Testis (tissue), 3 donors: ENCODE data around the gene ACSF2. TPM values are rescaled to one million over a fixed set of nuclear protein-coding genes. Genes with fewer than 3 reads are reported as not detected.

Experiments
- DNase-seq: peaks from one replicate; pipeline ENCODE4 v3.0.0-alpha.2; 2019
- H3K27ac ChIP-seq, 2 donors: fragments of 200-600 bp; sonication (generic); one replicate each; pipeline ENCODE4 v1.5.1; 2019
- H3K27me3 ChIP-seq: fragments of 200-600 bp; sonication (generic); one replicate; pipeline ENCODE4 v1.5.1; 2019
- H3K36me3 ChIP-seq: fragments of 200-600 bp; sonication (generic); one replicate; pipeline ENCODE4 v1.5.1; 2017; ENCODE audit warnings: low read depth; ENCODE audit errors: missing control alignments
- H3K4me1 ChIP-seq: fragments of 200-600 bp; sonication (generic); one replicate; pipeline ENCODE4 v1.5.1; 2019
- H3K4me3 ChIP-seq, 2 donors: fragments of 200-600 bp; sonication (generic); one replicate each; pipeline ENCODE4 v1.5.1; 2017 to 2019
- H3K9me3 ChIP-seq: fragments of 200-600 bp; sonication (generic); one replicate; pipeline ENCODE4 v1.5.1; 2017
- CTCF ChIP-seq, 3 experiments: fragments of 450-650 bp in 2 of 3; fragments of 200-600 bp in 1 of 3; sonication (generic) in 1 of 3; IDR thresholded peaks; one replicate each; pipeline ENCODE4 v1.5.1; 2016 to 2019; ENCODE audit warnings: antibody characterized with exemption in 3 of 3, mild to moderate bottlenecking in 2 of 3, moderate library complexity in 1 of 3
- POLR2A ChIP-seq: fragments of 450-650 bp; IDR thresholded peaks from one replicate; pipeline ENCODE4 v1.6.1; 2017; ENCODE audit warnings: antibody characterized with exemption, mild to moderate bottlenecking, moderate library complexity
- WGBS, 2 donors: methylation state at CpG; one replicate each; pipeline ENCODE4 v1.1.5; 2018; 5-methylcytosine and 5-hydroxymethylcytosine counted together
- intact Hi-C: fragments of 100-400 bp; cut with DNase I; formaldehyde crosslinking; loops from one replicate; pipeline ENCODE4 v1.15.1; 2023; ENCODE audit warnings: low total_unique reads
- polyA plus RNA-seq: library from polyadenylated mRNA; stranded (reverse); fragments of 350-450 nt; fragmentation: Illumina TruSeq; extraction: RNeasy Lipid Tissue Mini Kit (QIAGEN cat#74804); gene quantifications from one replicate; pipeline ENCODE4 v1.2.3, GENCODE V29; 2014; ENCODE audit warnings: low read depth, low replicate concordance; ENCODE audit not compliant: insufficient read depth
- total RNA-seq, 2 donors: library from RNA; depleted of rRNA; stranded (reverse); fragments of >200 nt; gene quantifications; one replicate each; pipeline ENCODE4 v1.2.3, GENCODE V29; 2016

The ACSF2 gene
- total and polyA plus RNA-seq, 3 donors from 2014 or later: 37.7 to 60.1 (median 39.4) TPM

DNA sequence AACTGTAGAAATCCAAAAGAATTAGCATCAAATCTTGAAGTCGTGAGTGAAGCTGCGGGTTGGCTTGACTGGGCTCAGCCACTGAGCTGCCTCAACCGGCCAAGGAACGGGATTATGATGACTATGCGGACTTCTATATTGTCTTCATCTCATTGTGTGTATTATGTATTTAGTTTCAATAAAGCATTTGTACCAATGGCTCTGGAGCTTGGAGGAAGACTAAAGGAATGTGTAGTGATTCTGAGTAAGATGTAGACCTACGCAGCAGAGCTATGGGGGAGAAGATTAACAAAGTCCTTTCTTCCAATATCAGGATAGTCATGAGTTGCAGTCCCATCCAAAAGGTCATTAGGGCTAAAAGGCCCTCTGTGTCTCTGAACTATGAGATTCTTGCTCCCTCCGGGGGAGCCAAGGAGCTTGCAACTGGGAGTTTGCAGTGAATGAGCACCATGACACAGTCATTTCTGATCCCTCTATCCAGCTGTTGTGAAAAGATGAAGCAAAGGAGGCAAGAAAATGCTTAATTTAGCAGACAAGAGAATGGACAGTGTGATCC is 44.7 kb upstream of the ACSF2 start:
- 87 to 88% methylated on average over 7 of the region's 7 CpGs for WGBS, 2 donors
- intact Hi-C loops: no loop called here
- no peaks in the 10 kb centered on the region for H3K36me3 ChIP-seq
- no peak overlapping the region for H3K4me3 ChIP-seq
- no peak for TF ChIP-seq CTCF (IDR thresholded peaks at IDR 0.05)
- TF ChIP-seq POLR2A: no peak
- no peak overlapping the region for H3K27ac ChIP-seq
- H3K9me3 ChIP-seq: no peaks in the 10 kb centered on the region
- DNase-seq: no peak
- H3K27me3 ChIP-seq: no peaks in the 10 kb centered on the region
- H3K4me1 ChIP-seq: no peaks in the 10 kb centered on the region

DNA sequence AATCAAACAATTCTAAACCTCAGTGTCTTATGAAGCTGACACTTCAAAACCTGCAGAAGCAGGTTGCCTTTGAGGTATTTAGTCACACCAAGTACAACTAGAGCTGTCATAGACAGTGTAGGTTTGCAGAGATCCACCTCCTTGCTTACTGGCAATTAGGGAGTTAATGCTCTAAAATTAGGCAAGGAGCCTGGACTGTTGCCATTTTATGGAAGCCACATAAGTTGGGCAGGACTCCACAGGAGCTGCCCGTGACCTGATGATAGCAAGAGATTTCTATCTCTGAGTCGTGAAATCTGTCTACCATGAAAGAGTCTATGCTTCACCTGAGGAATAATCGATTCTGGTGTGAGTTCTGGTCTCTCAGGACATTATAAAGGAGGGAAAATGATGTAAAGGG is 44.1 kb upstream of the ACSF2 start:
- intact Hi-C loops: no loop called here
- no peaks in the 10 kb centered on the region for H3K4me1 ChIP-seq
- H3K9me3 ChIP-seq: no peaks in the 10 kb centered on the region
- H3K4me3 ChIP-seq: no peak overlapping the region
- TF ChIP-seq CTCF (IDR thresholded peaks at IDR 0.05) (no peak), POLR2A (no peak)
- no peaks in the 10 kb centered on the region for H3K36me3 ChIP-seq
- no peak overlapping the region for H3K27ac ChIP-seq
- DNase-seq: no peak
- WGBS, 2 donors: 62 to 73% methylated on average over 3 of the region's 3 CpGs
- H3K27me3 ChIP-seq: no peaks in the 10 kb centered on the region

GRCh38 chr17:50382931-50383330 is 43.1 kb upstream of the ACSF2 start:
- intact Hi-C loops: no loop called here
- no peaks in the 10 kb centered on the region for H3K36me3 ChIP-seq
- no peak overlapping the region for H3K4me3 ChIP-seq
- H3K4me1 ChIP-seq: no peaks in the 10 kb centered on the region
- DNase-seq: no peak
- H3K27me3 ChIP-seq: no peaks in the 10 kb centered on the region
- WGBS, 2 donors: 86 to 94% methylated on average over 6 to 12 of the region's 12 CpGs
- H3K27ac ChIP-seq: no peak overlapping the region
- TF ChIP-seq POLR2A (no peak), CTCF (IDR thresholded peaks at IDR 0.05) (no peak)
- H3K9me3 ChIP-seq: no peaks in the 10 kb centered on the region

GRCh38 chr17:50386510-50386909 is 39.5 kb upstream of the ACSF2 start:
- TF ChIP-seq CTCF (IDR thresholded peaks at IDR 0.05): no peak
- TF ChIP-seq POLR2A: no peak
- Histone ChIP-seq H3K27me3 (no peaks in the 10 kb centered on the region), H3K4me1 (no peaks in the 10 kb centered on the region), H3K9me3 (no peaks in the 10 kb centered on the region), H3K27ac (no peak overlapping the region), H3K4me3 (no peak overlapping the region), H3K36me3 (peaks cover 4% of the 10 kb centered on the region)
- no peak for DNase-seq
- WGBS, 2 donors: 66 to 79% methylated on average over 2 to 3 of the region's 3 CpGs
- intact Hi-C loops: no loop called here

GRCh38 chr17:50388728-50389127 is 37.3 kb upstream of the ACSF2 start:
- Histone ChIP-seq H3K4me1 (no peaks in the 10 kb centered on the region), H3K4me3 (no peak overlapping the region), H3K27me3 (no peaks in the 10 kb centered on the region), H3K27ac (no peak overlapping the region), H3K36me3 (peaks cover 4% of the 10 kb centered on the region), H3K9me3 (no peaks in the 10 kb centered on the region)
- WGBS, 2 donors: 96 to 100% methylated on average over 3 of the region's 3 CpGs
- intact Hi-C loops: no loop called here
- TF ChIP-seq CTCF (IDR thresholded peaks at IDR 0.05) (no peak), POLR2A (no peak)
- DNase-seq: no peak
